Fibroblast of upper back skin (primary cell): Measurements from ENCODE around the gene ANO1.

Experiments
- DNase-seq: peaks from one replicate; pipeline ENCODE4 v3.0.0-alpha.2; 2013

Gene ANO1

DNA sequence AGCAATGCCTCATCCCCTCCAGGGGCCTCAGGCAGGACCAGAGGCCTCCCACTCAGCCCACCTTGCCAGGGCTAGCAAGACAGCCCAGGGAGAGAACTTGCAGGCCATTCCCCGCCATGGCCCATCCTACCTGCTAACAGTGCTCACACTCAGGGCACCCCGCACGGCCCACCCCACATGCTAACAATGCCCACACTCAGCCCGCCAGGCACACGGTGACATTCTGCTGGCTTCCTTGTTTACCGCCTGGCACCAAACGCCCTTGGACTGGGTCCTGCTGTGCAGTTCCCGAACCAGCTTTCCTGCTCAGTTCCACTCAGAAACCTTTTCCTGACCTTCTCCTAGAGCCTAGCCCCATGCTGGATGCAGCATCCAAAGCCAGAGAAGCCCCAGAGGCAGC lies 91.5 kb downstream of the ANO1 start:
- DNase-seq = no peak

DNA sequence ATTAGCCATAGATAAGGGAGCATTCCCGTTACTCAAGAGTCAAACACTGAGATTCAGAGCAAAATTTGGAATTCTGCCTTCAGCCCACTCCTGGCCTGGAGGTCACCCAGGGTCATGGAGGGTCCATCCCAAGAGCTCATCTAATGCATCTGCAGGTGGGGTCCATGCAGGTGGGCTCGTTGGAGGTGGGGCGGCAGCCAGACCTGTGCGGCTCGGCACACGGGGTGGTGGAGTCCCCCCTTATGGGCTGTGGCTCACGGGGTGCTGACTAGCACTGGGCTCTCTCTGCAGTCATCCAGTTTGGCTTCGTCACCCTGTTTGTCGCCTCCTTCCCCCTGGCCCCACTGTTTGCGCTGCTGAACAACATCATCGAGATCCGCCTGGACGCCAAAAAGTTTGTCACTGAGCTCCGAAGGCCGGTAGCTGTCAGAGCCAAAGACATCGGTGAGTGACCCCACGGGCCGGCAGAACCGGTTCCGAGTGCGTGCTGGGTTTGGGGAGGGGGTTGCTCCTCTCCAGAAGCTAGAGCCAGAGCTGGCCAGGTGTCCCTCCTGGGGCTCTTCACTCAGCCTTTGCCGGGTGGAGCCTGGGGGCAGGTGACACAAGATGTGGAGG lies 92.6 kb downstream of the ANO1 start:
- DNase-seq = no peak

GRCh38 chr11:70173018-70173417 lies 94.9 kb downstream of the ANO1 start:
- no peak for DNase-seq

- no peak for DNase-seq
These were observed 96.6 kb downstream of the ANO1 start for GRCh38 chr11:70174547-70175235.

GRCh38 chr11:70175236-70175698 lies 97.2 kb downstream of the ANO1 start:
- no peak for DNase-seq

DNA sequence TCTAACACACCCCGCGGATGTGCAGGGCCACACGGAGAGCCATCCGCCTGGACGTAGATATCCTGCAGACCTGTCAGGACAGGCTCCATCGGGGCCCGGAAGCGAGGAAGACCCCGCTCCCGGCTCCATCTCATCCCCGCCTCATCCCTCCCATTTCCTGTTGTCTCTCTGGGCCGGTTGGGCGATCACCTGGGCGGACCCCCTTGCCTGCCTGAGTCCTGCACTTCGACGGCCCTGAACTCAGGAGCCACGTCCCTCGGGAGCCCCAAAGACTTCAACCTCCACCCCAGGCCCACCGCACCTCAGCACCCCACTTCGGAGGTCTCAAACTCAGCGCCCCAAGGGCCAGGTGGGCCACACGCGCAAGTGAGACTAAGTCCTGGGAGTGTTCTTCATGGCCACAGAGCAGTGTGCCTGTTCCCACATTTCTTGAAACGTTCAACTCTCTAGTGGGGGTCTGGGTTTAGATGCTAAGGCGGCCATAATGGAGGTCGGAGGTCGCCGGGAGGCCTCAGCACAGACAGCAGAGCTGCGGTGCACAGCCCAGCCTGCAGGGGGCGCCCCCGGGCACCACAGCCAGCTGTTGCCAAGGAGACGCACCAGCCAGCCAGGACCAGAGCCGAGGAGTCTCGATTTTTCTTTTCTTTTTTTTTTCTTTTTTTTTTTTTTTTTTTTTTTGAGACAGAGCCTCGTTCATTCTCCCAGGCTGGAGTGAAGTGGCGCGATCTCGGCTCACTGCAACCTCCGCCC lies 99.0 kb downstream of the ANO1 start:
- DNase-seq = no peak

GRCh38 chr11:70180906-70181305 lies 102.8 kb downstream of the ANO1 start:
- no peak for DNase-seq

DNA sequence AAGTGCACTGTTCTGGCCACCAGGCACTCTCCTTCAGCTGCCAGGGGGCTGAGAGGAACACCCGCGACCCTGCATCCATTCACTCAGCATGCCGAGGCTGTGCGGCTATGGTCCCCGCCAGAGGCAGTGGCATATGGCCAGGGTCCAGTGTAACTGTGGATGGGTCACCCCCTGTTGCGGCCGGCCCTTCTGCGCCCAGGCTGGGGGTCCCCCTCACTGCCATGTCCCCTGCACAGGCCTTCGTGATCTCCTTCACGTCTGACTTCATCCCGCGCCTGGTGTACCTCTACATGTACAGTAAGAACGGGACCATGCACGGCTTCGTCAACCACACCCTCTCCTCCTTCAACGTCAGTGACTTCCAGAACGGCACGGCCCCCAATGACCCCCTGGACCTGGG lies 104.1 kb downstream of the ANO1 start:
- no peak for DNase-seq

DNA sequence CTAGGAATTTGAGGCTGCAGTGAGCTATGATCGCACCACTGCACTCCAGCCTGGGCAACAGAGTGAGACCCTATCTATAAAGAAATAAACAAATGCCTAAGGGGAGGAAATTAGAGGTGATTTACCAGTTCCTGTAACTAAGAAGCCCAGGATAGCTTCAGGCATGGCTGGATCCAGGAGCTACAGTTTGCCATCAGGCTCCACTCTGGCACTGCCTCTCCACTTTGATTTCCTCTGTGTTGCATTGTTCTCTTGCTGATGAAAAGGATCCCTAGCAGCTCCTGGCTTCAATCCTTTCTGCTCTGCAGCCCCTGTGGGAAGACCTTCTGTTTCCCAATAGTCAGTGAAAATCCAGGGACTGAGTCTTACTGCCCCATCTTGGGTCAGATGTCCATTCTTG lies 104.9 kb downstream of the ANO1 start:
- DNase-seq = no peak

GRCh38 chr11:70183483-70184176 lies 105.5 kb downstream of the ANO1 start:
- no peak for DNase-seq

- DNase-seq = no peak
These were observed 106.3 kb downstream of the ANO1 start for GRCh38 chr11:70184396-70184795.

GRCh38 chr11:70185348-70186055 lies 107.4 kb downstream of the ANO1 start:
- DNase-seq = no peak

- no peak for DNase-seq
These were observed 108.3 kb downstream of the ANO1 start for GRCh38 chr11:70186420-70186819.

GRCh38 chr11:70186936-70187335 lies 108.8 kb downstream of the ANO1 start:
- DNase-seq = no peak

GRCh38 chr11:70187771-70188170 lies 109.7 kb downstream of the ANO1 start:
- no peak for DNase-seq

DNA sequence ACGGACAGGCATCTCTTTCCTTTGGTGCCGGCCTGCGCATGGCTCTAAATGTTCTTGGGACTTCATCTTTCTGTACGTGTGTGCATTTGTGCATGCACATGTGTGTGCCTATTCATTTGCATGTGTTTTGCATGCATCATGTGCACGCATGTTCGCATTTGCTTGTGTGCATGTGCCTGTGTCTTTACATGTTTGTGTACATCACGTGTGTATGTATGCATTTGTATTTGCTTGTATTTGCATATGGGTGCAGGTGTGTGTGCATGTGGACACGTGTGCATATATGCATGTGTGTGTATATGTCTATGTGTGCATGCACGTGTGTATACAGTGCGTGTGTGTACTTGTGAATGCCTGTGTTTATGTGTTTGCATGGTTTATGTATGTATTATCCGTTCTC lies 111.5 kb downstream of the ANO1 start:
- DNase-seq = no peak

DNA sequence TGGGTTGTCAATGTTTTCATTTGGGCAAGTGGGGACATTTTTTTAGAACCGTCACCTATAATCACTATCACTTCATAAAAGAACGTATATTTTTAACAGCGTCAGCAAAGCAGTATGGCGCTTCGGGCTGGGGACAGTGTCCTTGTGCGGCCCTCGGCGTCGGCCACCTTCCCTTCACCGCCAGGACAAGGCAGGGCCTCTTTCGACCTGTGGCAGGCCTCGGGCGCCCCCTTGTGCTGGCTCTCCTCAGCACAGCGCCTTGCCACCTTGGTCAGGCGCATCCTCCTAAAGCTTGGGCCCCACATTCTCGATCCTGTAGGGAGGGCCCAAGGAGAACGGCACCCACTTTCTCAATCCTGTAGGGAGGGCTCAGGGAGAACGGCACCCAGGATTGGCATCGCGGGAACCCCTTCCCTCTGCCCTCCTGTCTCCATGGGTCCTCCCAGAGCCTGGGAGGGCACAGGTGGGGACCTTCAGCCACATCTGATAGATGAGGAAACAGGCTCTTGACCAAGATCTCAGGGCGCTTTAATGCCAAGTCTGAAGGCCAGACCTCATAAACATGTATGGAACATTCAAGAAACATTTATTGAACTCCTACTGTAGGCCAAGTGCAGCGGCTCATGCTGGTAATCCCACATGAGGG lies 113.5 kb downstream of the ANO1 start:
- peak; percentile 36 for DNase-seq

- no peak for DNase-seq
These were observed 114.7 kb downstream of the ANO1 start for GRCh38 chr11:70192666-70193410.

GRCh38 chr11:70193411-70194292 lies 115.5 kb downstream of the ANO1 start:
- DNase-seq = no peak
